Activated CD8-positive, alpha-beta memory T cell treated with anti-CD3 and anti-CD28 coated beads for 48 hours (primary cell): ENCODE results near the gene ESPL1.

Experiments used
- DNase-seq, 3 experiments: peaks; one replicate each; pipeline ENCODE4 v3.0.0-alpha.2; 2020; ENCODE audit warnings: low read depth in 2 of 3, low spot score in 2 of 3

Gene ESPL1

DNA sequence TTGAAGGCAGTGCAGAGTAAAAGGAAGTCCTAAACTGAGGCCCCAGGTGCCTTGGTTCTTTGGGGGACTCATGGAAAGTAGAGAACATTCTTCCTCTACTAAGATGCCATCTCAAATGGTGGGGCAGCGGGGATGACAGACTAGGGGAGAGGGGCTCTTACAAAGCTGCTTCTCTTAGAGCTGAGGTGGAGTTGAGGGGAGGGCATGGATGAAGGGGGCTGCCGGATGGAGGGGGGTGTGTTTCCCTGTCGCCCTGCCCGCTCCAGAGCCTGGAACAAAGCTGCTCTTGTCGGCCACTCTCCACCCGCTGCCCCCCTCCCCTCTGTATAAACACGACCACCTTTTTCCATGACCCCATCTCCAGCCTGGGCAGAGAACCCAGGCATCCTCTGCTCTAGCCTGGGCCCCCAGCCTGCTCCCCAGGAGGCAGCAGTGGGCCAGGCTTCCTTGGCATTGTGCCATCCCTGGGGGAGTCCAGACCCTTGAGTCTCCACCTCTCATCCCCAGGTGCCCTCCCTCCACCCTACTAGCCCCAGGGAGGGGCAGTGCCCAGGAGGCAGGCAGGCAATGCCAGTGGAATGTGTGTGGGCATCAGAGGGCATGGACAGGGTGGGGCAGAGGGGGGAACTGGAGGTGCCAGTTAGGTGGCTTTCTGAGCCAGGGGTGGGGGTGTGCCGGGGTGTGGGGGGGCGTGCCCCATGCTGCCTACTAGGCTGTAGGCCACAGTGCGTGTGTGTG is 37.8 kb upstream of the ESPL1 start:
- DNase-seq = no peak

DNA sequence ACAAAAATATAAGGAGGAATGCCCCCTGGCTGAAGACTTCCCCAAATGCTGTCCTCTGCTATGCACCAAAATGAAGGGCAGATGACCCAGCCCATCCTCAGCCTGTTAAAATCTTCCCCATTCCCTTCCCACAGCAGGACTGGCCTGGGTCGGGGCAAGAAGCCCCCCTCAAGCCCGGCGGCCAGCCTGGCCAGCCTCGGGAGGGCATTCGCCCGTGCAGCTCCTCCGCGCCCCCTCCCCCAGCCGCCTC is 36.5 kb upstream of the ESPL1 start:
- DNase-seq = no peak

DNA sequence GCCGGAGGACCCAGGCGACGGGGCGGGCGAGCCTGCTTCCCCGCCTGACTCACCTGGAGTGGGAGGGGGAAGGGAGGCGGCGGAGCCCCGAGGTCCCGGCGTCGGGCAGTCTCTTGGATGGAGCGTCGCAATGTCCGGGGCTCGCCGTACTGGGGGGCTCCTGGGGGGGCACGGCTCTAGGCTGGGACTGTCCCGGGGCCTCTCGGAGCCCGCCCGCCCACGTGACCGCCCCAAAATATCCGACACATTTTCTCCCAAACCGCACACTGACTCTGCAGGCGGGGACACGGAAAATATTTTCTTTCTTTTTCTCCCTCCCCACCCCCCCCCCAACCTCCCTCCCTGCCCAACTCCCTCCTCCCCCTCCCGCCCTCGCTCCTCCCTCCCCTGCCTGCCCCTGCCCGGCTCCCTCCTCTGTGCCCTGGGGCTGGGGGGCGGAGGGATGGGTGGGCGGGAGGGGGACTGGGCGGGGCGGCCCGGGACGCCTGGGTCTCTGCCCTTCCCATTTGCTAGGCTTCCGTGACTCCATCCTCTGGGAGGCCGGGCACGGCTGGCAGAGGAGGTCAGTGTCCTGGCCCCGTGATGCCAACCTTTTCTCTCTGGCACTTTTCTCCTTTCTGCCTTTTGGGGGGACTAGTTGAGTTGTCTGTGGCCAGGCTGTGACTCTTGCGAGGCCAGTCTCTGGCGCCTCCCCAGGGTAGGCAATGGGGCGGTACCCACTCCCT is 36.0 kb upstream of the ESPL1 start, which contains the start of gene RARG:
TSS of gene RARG (minus strand) at position 289 of the 725 bp plus-strand sequence. CDS start 4,664 bp downstream, outside the sequence.
- DNase-seq = peak in 1 of 3 experiments; percentile 57

DNA sequence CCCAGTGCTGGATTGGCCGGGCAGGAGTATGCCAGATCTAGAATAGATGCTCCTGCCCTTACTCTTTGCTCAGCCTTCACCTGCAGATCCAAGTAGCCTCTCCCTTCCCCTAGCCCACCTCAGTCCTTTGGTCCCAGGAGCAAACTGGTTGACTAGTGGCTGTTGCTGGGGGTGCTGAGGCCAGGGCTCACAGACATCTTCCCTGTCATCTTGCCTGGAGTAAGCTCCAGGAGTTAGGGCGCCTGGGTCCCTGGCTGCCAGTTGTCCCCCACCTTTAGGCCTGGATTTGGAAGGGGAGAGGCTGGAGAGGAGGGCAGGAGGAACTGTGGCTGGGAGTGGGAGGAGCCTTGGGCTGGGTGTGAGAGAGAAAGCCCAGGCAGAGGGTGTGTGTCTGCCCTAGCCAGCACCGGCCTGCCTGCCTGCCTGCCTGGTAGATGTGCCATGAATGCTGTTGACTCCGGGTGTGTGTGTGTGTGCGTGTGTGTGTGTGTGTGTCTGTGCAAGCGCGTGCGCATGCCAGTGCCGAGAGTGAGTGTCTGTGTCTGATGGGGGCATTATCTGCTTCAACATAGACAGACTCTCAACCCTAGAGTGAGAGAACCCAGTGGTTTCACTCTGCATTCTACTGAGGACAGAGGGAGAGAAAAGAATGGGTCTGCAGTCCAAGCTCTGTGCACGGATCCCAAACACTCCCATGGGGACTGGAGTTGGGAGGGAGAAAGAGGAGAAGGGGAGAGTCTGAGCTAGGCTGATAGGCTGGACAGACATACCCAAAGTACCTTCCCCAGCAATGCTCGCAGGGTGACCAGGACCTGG is 35.2 kb upstream of the ESPL1 start:
- DNase-seq = no peak

DNA sequence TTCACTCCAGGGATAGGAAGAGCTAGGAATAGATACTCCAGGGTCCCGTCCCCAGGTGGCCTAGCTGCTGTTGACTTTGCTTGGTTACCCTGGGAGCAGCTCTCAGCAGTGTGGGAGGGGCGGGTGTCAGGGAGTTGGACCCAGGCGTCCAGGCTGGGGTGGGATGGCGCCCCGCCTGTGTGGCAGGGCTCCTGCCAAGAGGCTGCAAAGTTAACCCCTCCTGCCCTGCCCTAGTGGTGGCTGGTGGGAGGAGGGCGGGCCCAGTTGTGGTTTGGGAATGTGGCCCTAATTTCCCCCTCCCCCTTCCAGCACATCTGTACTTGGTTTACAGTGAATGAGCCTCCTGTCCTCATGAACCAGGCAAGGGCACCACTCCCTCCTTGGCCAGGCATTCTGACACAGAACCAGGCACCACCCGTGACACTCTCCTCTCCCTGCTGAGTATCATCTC is 34.4 kb upstream of the ESPL1 start:
- no peak for DNase-seq

DNA sequence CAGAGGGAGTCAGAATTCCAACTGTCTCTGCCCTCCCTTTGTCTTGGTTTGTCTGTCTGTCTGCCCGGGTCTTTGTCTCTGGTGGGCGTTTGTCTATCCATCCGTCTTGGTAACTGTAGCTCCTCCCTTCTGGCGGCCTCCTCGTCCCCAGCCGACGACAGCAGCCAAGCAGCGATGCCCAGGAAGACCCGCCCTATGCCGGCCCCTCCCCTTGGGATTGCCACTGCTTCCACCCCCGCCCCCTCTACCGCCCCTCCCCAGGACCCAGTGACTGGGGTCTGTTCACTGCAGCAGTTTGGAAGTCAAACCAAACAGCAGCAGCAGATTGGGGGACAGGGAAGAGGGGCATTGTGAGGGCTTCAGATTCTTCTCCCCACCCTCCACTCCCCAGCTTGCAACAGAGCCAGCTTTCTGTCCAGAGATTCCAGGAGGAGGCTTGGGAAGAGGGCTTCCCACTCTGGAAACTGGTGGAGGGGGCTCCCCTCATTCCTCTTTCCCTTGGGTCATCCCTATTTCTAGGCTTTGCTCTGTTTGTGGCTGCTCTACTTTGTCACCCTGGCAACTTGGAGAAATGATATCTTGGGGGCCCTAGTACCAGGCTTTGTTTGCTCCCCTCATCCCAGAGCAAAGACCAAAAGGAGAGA is 33.7 kb upstream of the ESPL1 start:
- DNase-seq = no peak

DNA sequence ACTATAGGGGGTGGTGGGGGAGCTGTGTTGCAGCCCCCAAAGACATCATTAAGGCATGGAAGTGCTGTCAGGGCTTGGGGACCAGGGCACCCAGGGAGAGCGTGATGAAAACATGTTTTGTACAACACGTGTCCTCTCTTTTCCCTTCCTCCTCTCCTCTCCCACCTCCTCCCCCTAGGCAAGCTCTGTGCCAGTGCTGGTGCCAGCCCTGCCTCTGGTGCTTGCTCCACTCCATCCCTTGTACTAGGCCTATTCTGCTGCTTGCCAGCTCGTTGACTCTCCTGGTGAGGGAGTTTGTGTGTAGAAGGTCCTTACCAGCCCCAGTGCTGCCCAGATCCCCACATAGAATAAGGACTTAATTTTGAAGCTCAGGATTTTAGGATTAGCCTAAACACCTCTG is 32.9 kb upstream of the ESPL1 start:
- no peak for DNase-seq

DNA sequence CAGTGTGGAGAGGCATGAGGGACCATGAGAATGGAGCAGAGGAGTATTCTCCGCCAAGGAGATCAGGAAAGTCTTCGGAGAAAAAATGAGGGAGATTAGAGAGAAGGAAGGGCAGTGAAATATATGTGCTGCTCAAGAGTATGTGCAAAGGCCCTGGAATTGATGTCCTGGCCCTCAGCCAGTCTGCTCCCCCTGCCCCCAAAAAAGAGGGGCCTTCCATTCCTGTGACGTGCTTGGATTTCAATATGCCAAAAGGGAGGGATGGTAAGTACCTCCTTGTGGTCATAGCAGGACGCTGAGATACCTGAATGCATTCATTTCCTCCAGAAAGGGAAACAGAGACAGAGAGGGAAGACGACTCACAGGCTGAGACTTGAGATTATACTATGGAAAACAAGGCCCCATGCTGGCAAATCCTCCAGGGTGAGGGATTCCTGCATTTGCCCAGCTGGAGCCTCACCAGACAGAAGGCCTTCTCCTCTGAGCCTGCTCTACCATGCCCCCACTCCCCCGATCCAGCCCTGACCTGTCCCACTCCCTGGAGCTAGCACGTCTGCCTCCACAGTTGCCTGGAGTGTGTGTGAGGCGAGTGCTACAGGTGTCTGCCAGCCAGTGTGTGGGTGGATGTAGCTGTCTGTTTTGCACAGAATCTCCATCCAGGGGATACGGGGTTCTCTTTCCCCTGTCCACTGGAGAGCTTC is 32.2 kb upstream of the ESPL1 start:
- DNase-seq = no peak

DNA sequence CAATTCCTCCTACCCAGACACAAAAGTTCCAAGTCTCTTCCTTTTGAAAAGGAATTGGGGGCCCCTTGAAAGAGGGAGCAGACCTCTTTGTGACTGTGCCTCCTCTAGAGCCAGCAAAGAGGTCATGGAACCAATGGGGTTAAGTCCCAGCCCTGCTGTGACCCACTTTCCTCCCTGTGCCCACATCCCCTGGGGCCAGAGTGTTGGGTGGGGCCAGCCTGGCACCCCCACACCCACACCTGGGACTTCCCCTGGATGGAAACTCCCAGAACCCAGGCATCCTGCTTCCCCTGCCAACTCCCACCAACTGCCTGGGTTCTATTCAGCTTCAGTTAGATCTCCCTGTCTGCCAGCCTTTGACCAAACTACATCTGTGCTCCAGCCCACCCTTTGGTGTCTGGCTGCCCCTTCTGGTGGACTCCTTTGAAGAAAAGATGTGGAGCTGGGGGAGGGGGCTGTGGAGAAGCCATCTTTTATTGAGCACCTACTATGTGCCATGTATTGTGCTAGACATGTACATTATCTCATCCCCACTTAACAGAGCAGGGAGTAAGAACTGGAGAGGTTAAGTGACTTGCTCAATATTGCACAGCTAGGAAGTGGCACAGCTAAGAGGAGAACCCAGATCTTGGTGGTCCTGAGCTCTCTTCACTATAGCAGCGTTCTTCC is 31.5 kb upstream of the ESPL1 start:
- no peak for DNase-seq

DNA sequence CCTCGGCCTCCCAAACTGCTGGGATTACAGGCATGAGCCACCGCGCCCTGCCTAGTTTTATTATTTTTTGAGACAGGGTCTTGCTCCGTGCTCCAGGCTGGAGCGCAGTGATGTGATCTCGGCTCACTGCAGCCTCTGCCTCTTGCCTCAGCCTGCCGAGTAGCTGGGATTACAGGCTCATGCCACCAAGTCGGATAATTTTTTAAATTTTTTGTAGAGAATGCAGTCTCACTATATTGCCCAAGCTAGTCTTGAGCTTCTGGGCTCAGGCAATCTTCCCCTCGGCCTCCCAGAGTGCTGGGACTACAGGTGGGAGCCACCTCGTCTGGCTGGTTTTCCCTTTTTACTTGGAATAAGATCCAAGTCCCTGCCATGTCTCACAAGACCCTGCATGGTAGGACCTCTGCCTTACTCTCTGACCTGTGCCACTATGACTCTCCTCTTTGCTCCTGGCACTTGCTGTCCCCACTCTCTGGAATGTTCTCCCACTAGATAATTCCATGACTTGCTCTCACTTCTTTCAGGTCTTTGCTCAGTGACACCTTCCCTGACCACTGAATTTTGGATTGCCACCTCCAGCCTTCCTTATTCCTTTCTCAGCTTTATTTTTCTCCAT is 28.3 kb upstream of the ESPL1 start:
- DNase-seq = no peak

DNA sequence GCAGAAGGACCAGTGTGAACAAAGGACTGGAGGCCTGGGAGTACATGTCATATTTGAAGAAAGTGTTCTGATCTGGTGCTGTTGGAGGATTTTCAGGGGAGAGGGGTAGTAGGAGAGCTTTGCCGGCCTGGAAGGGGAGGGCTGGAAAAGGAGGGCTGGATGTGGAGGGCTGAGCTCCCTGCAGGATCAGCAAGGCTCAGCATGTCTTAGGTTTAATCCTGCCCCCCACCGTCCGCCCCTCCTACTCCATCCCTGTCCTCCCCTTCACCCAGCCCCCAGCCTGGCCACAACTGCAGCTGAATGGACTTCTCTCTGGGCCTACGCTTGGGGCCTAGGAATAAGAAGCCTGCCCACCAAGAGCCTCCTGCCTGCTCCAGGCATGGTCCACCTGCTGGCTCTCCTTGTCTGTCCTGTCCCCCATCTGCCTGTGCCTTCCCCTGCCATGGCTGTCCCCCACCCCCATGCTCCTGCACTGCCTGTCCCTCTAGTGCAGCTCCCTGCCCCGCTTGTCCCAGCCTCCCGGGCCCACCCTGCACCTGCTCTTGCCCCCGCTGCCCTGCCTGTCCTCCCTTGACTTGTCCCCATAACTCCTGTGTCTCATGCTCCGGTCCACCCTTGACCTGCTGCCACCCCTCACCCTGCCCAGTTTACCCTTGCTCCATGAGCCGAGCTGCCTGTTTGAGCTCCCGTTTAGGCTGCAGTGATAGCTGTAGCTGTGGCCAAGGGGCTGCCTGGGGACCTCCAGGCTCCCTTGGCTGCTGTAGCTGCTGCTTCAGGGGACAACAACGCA is 26.3 kb upstream of the ESPL1 start:
- no peak for DNase-seq

DNA sequence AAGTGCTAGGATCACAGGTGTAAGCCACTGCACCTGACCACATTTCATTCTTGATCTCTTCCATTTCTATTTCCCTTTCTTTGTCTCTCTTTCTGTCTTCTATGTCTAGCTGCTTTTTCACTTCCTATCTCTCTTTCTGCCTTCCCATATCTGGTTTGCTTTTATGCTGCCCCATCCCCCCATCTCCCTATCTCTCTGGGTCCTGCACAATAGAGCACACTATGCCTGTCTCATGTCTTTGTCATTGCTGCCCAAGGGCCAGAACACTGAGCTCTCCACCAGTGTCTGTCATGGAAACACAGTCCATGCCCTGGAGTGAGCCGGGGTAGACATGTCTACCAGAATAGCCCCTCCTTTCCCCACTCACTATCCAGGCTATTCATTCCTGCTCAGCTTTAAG is 23.8 kb upstream of the ESPL1 start:
- DNase-seq = no peak

DNA sequence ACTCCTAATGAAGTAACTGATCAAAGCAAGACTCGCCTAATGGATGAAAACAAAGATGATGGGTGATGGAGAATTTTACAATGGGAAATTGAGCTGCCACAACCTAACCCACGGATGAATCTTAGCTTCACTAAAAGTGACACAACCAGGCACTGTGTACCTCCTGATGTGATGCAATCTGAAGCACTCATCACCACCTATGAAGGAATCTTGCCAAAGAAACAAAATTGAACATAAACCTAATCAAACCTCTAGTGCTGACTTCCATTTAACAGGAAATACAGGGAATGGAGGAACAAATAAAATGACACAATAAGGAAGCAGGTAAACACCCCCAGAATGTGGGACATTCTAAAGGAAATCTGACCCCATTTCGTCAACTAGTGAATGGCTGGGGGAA is 22.8 kb upstream of the ESPL1 start:
- DNase-seq = no peak

DNA sequence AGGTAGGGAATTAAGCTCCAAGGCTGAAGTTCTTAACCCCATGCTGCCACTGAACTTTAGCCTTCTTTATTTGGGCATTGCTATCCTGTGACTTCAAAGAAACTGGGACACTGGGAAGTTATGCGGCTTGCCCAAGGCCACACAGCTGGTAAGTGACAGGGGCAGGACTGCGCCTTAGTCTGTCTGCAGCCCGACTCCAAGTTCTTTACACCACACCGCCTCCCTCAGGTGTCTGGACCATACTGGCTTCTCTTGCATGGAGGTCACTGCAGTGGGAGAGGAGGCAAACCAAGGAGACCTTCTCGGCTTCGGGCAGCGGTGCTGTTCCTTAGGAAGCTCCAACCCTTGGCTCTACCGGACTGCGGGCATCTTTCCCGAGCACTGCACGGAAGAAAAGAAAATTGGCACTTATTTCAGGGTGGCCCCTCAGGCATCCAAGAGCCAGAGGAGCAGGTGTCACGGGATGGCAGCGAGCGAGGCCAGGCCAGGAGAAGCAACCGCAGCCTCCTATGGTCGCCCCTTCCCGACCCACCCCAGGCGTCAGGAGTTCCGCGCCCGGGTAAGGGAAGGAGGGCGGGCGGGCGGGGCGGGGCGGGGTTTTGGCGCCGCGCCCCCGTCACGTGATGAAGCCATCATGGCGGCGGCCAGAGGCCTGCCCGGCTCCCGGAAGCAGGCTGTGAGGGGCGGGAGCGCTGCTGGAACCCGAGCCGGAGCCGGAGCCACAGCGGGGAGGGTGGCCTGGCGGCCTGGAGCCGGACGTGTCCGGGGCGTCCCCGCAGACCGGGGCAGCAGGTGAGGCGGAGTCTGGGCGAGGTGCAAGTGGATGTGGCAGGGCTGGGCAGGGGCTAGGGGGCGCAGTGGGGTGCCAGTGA is 16.4 kb upstream of the ESPL1 start:
- DNase-seq = peak in 2 of 3 experiments; percentile 42 to 58

DNA sequence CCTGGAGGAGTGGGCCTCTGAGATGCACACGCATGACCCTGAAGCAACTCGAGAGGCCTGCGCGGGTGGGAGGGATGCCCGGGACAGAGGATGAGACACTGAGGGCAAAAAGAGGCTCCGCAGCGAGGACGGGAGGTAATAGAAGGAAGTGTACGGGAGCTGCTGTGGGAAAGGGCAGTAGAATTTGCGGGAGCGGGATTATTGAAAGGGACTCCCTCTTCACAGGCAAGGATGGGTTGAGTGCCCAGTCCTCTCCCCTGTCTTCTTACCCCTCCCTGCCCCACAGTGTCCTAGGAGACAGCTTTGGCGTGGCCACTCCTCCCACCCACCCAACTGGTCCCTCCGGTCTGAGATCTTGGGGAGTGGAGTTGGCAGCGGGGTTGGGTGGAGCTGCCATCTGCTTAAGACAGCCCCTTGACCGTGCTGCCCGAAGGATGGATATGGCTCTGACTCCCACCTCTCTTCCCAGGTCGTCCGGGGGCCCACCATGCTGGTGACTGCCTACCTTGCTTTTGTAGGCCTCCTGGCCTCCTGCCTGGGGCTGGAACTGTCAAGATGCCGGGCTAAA is 15.7 kb upstream of the ESPL1 start:
- no peak for DNase-seq

DNA sequence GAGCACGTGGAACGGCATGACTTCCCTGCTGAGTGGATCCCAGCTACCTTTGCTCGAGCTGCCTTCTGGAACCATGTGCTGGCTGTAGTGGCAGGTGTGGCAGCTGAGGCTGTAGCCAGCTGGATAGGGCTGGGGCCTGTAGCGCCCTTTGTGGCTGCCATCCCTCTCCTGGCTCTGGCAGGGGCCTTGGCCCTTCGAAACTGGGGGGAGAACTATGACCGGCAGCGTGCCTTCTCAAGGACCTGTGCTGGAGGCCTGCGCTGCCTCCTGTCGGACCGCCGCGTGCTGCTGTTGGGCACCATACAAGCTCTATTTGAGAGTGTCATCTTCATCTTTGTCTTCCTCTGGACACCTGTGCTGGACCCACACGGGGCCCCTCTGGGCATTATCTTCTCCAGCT is 14.8 kb upstream of the ESPL1 start:
- DNase-seq = no peak

DNA sequence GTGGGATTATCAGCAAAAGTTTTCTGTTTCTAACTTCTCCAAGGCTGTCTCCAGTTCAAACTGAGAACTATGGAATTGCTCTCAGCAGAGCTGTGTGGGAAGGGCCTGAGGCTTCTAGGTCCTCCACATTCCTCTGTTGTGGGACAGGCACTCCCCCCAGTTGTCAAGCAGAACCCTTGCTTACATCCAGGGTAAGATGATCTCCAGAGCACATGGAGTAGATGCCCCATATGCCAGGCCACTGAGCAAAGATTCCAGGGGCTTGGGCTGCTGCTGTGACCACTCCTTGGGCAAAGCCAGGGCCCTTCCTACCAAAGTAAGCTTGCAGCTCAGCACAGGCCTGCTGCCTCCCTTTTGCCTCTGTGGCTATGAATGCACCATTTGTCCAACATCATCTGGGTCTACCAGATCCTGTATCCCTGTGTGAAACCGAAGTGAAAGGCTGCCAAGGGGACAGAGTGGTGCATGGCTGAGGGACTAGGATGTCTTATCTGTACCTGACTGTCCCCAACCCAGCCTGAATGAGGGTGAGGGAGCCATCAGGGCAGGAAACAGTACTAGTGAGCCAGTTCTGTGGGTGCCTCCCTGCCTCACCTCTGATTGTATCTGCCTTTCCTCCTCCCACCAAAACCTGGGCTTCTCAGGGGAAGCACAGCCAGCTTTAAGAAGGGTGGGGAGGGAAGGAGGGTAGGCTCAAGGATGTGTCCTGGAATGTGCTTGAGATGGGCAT is 13.1 kb upstream of the ESPL1 start:
- no peak for DNase-seq
